HG03108 (cell line): Measurements from ENCODE around the gene CYP2W1.

ENCODE experiments used
- ATAC-seq: cut with Tn5 transposase; IDR thresholded peaks from one replicate; pipeline ENCODE4 v1.9.1; 2021; ENCODE audit warnings: moderate library complexity; ENCODE audit not compliant: unreplicated experiment

CYP2W1 gene

DNA sequence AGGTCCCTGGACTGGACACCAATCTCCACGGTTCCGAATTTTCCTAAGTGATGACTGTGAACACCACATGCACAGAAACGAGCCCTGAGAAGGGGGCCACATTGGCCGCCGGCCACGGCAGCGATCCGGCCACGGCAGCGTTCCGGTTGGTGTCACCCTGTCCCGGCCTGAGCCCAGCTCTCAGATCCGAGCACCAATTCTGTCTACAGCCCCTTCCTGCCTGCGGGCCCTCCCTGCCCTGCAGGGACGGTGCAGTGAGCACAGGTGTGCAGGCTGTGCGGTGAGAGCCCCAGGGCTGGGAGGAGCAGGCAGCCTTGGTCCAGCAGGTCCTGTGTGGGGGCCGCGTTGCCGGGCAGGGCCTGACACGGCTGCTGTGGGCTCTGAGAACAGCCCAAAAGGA lies 31.7 kb downstream of the CYP2W1 start:
- ATAC-seq: no peak

DNA sequence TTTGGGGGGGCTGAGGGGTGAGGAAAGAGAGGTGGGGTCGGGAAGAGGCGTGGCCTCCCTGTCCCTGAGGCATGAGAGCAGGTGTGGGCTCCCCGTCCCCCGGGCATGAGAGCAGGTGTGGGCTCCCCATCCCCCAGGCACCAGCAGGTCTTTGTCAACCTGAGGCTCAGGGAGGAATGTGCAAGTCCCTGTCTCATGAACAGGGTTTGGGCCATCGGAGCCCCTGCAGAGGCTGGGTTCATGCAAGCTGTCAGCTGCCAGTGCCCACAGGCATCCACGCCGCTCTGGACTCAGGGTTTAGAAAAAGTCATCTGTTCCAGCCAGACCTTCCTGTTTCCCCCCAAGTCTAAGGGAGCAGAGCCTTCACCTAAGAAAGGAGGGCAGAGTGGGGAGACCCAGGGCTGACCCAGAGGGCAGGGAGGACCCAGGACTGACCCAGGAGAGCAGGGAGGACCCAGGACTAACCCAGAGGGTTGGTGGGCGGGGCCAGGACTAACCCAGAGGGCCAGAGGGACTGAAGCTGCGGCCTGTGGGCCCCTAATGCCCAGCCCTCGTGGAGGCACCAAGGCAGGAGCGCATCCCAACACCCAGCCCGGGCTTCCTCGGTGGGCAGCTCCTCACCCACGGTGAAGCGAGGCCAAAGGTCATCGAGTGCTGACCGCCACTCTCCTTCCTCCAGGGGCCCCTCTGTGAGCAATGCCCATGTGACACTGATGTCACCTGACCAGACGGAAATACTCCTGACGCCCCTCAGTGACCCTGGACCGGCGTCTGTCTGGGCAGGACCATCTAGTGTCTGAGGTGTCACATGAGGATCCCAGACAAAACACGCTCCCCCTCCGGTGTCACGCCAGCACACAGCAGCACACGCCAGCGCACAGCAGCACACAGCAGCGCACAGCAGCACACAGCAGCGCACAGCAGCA lies 32.5 kb downstream of the CYP2W1 start:
- ATAC-seq: no peak

DNA sequence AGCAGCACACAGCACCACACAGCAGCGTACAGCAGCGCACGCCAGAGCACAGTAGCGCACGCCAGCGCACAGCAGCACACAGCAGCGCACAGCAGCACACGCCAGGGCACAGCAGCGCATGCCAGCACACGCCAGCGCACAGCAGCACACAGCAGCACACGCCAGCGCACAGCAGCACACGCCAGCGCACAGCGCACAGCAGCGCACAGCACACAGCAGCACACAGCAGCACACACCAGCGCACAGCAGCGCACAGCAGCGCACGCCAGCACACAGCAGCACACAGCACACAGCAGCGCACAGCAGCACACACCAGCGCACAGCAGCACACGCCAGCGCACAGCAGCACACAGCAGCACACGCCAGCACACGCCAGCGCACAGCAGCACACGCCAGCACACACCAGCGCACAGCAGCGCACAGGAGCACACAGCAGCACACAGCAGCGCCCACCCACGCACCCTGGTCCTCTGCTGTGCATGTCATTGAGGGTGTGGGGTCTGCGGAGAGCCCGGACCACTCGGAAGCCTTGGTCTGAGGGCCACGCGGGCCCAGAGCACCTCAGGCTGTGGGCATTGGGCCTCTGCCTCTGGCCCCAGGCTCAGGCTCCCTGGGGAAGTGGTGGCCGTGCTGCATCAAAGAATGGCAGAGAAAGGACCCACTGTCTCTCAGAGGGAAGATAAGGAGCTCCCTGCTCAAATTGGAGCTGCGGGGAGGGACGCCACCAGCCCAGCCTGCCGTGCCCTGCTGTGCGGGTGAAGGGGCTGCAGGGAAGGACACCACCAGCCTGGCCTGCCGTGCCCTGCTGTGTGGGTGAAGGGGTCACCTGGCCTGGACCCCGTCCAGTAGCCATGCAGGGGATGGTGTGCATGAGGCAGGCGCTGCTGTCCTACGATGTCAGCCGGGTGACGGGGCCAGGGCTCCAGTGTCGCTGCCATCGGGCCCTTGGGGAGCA lies 33.9 kb downstream of the CYP2W1 start:
- no peak for ATAC-seq

DNA sequence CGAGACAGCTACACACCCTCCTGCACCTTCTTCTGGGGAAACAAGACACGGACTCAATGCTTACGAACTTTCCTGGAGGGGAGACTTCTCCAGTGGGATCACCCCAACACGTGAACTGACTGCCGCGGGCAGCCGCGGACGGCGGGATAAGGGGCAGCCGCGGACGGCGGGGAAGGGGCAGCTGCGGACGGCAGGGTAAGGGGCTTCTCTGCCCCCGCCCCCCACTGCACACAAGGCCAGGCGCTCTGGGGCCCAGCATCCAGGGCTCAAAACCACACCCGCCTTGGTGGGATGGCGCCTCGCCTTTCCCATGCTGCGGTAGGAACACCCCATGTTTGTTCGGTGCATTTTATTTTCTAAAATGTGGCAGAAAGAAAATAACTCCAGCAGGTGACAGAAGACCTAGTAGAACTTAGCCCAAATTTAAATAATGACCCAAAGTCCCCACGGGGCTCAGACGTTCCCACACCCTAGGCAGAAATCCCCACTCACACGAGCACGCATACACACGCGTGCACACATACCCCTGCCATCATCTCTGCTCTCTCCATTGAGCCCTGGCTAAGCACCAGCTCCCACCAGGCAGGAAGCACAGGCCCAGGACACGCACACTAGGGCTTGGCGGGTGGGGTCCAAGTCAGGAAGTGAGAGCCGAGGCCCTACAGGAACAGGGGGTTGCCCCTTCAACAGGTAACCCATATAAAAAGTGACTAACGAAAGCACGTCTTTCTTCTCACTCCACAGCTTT lies 34.8 kb downstream of the CYP2W1 start:
- ATAC-seq: no peak

DNA sequence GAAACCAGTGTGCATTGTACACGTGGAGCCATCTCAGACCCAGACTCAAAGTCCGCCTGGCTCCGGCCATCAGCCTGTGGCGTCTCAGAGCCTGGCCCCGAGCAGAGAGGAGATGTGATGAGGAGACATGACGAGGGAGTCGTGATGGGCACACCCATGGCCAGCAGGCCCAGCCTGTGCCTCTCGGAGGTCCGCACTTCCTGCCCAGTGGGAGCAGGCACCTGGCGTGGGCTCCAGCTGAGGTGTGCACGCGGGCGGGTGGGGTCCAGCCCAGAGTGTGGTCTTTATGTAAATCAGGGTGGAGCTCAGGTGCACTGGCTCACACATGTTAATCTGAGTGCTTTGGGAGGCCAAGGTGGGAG lies 35.3 kb downstream of the CYP2W1 start:
- no peak for ATAC-seq

DNA sequence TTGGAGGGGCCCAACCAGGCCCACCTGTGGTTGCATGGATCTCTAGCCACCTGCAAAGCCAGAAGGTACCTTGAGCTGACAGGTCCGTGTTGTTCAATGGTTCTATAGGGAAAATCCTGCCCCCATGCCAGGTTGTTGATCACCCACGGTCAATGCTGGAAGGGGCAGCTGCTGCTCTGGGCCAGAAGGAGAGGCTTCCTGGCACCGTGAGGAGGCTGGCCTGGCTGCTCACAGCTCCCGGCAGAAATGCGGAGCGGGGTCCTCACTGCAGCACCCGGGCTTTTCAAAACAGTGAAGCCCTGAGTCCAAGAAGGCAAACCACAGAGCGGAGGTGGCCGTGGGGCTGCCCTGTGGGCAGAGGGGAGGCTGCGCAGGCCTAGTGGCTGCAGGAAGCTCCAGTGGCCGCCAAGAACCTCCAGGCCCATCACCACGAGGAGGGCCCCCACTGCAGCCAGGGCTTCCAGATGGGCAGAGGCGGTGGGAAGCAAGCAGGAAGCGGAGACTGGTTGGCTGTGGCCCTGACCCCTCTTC lies 36.3 kb downstream of the CYP2W1 start:
- ATAC-seq: no peak

DNA sequence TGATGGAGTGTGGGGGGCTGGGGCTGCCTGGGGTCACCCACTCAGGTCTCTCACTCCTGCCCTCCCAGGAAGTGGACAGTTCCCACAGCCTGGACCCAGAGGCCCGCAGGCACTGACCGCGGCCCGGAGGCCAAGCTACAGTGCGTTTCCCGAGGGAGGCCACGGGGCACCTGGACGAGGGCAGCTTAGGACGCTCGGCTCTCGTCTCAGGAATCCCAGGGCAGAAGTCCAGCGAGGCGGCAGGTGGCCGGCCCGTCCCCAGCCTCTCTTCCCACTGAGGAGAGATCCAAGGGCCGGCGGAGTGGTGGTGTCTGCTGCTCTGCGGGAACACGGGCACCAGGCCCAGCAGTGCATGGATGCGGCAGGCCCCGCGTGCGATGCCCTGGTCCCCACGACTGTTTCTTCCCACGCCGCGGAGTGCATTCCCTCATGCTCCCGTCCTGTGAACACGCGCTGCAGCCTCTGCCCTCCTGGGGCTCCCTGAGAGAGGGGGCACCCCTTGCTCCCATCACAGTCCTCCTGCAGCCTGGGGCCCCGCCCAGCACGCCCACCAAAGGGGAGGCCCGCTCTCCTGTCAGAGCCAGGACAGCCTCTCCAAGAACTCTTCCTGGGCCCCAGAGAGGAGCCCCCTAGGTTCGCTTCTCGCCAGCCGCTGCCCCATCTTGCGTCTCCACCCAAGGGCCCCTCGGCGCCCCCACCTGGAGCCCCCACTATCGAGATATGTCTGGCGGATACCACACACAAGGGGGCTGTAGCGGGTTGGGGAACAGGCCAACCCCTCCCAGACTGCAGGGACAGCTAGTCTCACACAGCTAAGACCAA lies 37.0 kb downstream of the CYP2W1 start:
- ATAC-seq: no peak

DNA sequence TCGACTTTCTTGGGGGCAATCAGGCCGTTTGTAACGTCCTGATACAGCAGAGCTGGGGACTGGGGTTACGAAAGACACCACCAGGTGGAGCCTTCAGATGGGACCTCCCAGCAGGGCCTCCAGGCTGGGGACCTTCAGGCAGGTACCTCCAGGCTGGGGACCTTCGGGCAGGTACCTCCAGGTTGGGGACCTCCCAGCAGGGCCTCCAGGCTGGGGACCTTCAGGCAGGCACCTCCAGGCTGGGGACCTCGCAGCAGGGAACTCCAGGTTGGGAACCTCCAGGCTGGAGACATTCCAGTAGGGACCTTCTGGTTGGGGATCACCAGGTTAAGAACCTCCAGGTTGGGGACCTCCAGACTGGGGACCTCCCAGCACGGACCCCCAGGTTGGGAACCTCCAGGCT lies 37.9 kb downstream of the CYP2W1 start:
- no peak for ATAC-seq

DNA sequence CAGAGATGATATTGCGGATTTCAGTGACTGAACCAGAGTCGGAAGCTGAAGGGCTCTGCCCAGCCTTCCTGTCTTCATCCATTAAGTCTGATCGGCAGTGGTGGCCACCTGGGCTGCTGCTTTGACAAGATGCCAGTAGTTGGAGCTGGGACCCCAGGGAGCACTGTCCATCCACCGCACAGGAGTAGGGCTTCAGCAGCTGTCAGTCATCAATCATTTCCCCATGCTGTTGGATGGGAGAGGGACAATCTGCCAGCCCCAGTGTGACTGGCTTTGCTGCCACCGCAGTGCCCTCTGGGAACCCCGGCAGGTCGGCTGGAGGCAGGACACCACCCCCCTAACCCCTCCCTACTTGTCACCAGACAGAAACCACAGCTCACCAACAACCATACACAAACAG lies 38.4 kb downstream of the CYP2W1 start:
- no peak for ATAC-seq

DNA sequence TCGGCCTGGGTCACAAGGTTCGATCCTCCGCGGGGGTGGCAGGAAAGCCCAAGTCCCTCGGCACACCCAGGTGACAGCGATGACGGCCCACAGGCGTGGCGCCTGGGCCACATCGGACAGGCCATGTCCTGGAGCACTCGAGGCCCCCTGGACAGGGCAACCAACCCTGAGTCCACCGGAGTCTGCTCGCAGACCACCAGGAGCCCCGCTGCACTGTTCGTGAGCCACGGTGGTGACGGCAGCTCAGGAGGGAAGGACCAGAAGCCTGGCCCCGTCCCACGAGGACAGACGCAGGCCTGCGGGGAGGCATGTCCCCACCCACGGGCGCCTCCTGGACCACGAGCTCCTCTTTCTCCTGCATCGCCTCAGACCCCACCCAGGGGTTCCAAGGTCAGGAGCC lies 39.0 kb downstream of the CYP2W1 start:
- ATAC-seq: no peak

DNA sequence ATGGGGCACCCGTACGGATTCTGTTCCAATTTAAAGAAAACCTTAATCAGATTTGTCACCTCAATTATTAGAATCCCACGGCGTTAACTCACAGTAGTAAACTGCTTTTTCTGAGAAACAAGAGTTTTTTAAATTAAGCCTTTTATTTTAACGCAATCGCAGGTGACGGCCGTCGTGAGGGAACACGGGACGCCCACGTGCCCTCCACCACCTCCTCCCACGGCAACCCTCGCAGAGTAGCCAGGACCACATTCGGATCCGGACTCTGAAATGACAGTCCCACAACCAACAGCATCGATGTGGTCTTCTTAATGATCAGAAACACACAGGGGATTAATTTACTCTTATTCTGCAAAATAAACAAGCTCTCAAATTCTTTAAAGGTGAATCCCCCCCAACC lies 39.4 kb downstream of the CYP2W1 start:
- no peak for ATAC-seq

DNA sequence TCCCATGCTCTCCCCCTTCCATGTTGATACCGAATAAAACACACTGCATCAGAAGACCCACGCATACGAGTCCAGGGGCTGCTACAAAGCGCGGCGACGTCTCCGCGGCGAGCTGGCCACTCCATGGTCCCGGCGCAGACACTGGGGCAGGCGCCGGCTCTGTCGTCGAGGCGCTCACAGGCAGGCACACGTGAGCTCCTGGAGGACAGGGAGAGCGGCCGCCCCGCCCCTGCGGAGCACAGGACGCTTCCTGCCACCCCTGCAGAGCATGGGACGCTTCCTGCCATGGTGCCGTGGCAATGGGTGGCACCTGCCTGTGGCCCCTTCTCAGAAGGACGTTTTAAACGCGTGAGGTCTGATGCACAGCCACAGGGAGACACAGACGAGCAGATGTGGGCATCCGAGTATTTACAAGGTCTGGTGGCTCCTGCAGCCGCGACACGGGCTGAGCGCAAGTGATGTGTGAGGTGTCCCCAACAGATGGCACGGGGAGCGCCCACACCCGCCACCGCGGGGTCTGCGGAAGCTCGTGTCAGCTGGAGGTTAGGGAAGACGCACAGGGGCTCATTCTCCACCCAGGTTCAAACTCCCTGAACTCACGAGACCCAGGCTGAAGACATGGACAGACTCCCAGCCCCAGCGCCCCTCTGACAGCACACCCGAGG lies 40.0 kb downstream of the CYP2W1 start:
- no peak for ATAC-seq

DNA sequence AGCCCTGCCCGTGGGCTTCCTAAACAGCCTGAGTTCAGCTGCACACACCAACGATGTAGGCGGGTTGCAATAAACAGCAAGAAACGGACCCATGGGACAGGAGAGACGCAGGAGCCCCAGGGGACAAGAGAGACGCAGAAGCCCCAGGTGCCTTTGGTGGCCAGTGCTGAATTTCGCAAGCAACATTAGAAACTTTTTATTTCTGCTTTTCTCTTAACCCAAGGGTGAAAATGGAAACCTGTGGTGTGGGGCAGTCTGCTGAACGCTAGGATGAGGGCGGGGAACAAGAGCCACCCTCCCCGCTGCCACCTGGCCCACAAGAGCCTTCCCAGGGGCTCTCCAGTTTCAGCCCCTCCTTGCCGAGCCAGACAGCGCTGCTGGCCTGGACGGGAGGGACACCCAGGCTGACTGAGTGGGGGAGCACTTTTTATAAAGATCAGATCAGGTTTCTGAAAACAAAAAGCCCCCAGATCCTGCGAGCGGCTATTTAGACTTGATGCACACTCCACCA lies 41.4 kb downstream of the CYP2W1 start:
- peak; percentile 45 for ATAC-seq

DNA sequence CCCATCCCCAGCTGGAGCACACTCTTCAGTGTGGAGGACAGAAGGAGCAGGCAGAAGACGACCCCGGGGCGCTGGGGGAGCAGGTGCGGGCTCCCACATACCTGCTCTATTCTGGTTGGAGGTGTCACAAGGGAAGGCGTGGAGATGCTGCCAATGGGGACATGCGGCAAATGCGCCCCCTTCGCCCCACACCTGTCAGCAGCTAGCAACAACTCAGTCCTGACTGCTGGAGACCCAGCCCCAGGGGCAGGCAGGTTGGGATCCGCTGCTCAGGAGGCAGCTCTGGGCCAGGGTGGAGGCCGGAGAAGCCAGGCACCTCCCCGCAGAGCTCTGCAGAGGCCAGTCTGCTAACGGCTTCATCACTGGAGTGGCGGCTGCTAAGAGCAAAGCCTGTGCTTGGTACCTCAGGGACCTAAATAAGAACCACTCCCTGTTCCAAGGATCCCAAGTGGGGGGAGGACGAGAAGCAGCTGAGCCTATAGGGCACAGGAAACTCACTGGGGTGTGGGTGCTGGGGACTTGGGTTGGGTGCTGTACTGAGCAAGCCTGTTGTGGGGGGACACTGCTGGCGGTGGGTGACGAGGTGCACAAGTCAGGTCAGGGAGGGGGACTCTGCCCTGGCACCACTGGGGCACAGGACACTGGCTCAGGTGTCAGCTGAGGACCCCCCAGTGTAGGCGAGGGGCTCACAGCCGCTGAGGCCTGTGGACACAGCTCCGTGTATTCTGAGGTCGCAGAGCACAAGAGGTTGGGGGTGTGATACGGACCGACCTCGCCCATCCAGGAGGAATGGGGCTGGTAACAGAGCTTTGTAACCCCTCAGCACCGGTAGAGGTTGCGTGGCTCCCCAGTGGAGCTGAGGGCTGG lies 42.1 kb downstream of the CYP2W1 start:
- no peak for ATAC-seq

DNA sequence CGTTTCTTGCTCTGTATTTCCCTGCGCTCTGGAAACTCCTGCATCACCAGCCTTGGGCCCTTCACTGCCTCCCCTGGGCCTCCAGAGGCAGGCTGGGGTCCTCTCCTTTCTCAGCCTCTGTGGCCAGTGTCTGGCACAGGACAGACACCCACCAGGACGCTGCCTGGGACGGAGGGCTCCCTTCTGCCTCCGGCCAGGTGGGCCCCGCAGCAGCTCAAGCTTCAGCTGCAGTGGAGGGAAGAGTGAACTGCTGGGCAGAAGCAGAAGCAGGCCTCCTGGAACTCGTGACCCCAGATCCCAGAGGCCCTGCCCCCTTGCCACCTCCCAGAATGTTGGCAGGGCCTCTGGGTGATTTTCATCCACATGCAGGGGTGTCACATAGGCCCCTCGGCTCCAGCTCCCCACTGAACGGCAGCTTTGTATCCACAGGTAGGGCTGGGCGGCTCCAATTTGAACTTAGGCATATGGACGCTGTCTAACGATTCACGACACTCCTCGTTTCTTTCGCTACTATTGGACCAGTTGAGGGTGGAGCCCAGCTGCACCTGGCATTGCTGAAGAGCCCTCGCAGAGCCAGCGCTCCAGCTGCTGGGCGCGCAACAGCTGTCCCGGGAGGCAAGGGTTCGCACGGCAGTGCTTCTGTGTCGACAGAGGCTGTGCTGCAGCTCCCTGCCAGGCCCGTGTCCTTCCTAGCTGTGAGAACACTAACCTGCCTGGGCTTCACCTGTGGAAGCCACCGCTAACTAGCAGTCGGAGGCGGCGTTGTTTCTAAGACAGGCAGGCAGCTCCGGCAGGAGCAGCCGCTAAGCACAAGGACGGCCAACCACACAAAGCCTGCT lies 43.0 kb downstream of the CYP2W1 start:
- no peak for ATAC-seq

DNA sequence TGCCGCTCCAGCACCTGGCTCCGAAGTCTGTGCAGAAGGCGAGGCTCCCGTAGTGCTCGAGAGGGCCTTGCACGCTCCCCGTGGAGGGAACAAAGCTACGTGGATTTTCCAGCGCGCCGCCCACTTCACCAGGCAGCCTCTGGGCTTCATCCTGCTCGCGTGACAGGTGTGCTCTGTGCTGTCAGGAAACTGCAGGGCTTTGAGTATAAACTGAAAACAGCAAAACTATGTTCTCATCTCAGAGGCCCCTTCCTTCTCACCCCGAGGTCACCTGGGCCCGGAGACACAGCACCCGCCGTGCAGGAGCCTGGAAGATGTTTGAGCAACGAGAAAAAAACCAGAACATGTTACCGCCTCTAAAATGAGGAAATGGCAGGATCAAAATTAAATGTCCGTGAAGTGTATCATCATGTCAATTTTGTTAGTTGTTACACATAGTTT lies 43.8 kb downstream of the CYP2W1 start:
- no peak for ATAC-seq

DNA sequence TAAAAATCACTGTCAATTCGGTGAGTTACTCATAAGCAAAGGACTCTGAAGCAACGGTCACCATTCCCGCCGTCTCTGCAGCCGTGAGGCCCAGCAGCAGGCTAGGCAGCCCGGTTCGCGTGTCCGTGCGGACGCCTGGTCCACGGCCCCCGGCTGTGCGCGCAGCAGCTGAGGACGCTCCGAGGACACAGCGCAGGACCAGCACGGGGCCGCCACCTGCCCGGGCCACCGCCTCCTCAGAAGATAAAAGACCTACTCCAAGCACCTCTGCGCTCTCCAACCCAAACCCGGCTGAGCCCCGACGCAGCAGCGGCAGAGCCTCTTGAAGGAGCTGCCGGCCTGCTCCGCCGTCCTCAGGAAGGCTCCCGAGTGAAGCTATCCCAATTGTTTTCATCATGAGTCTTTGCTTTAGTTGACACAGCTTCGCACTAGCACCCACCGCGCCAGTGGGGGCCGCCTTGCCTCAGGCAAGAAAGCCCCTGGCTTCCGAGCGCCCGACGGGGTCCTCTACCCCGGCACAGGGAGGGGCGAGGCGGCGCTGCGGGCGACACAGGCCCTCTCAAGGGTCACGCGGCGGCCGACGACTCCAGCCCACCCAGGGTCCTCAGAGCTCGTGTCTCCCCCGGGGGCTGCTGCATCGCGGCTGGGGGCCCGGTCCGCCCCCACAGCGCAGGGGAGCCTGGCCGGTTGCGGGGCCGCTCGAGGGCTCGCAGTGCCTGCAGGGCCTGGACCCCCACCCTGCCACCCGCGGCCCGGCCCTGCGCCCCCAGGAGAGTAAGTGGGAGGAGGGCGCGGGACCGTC lies 44.5 kb downstream of the CYP2W1 start:
- no peak for ATAC-seq
